SK-N-SH (cell line): ENCODE results near the gene RAB4B. TPM values are rescaled to one million over a fixed set of nuclear protein-coding genes. Genes with fewer than 3 reads are reported as not detected.
"Not testable (repeated sequence)": the region's sequence is repeated elsewhere in the genome, so short reads cannot be mapped to it uniquely, and the experiment has no call there.

Source experiments
- CTCF ChIA-PET: fragments of 300-600, 350-600 bp; formaldehyde crosslinking; extraction: SDS; loops from one replicate; lab custom pipeline; 2021; lab: Yijun Ruan, JAX
- POLR2A ChIA-PET: fragments of 350-600 bp; sonication (Branson Sonifier 250); formaldehyde crosslinking; extraction: SDS; loops from one replicate; lab custom pipeline; 2020; ENCODE audit warnings: antibody characterized with exemption, inconsistent platforms; lab: Yijun Ruan, JAX
- DNase-seq: peaks from one replicate; pipeline ENCODE4 v3.0.0; 2012
- H2AFZ ChIP-seq: fragments of 200-600 bp; sonication (generic); 2 replicates; pipeline ENCODE4 v1.8.1; 2016; ENCODE audit warnings: antibody characterized with exemption, mild to moderate bottlenecking, low read depth
- H3F3A ChIP-seq: fragments of 200-600 bp; sonication (generic); replicated peaks from 2 replicates; pipeline ENCODE3; 2016; ENCODE audit warnings: antibody characterized with exemption, mild to moderate bottlenecking; ENCODE audit not compliant: insufficient read depth
- H3K27ac ChIP-seq, 2 experiments: fragments of 200-500 bp in 1 of 2; fragments of 200-600 bp in 1 of 2; sonication (Bioruptor generic) in 1 of 2; sonication (generic), shearing (Covaris generic) in 1 of 2; 2 replicates each; pipeline versions ENCODE4 v1.5.1 to v1.6.1; 2014 to 2016; ENCODE audit warnings: low read depth in 2 of 2, inconsistent platforms in 1 of 2, low read length in 1 of 2, mild to moderate bottlenecking in 1 of 2, mixed read lengths in 1 of 2
- H3K27me3 ChIP-seq: fragments of 200-600 bp; sonication (generic), shearing (Covaris generic); 2 replicates; pipeline ENCODE4 v1.6.1; 2016; ENCODE audit warnings: mixed run types; ENCODE audit not compliant: insufficient read depth
- H3K36me3 ChIP-seq, 2 experiments: fragments of 200-500 bp in 1 of 2; fragments of 200-600 bp in 1 of 2; sonication (Bioruptor generic) in 1 of 2; sonication (generic) in 1 of 2; replicated peaks in 1 of 2; 2 replicates each; pipeline versions ENCODE3 to v1.5.1; 2014 to 2016; ENCODE audit warnings: low read length in 1 of 2, mild to moderate bottlenecking in 1 of 2; ENCODE audit not compliant: insufficient read depth in 2 of 2, control insufficient read depth in 1 of 2
- H3K4me1 ChIP-seq, 2 experiments: fragments of 200-500 bp in 1 of 2; fragments of 200-600 bp in 1 of 2; sonication (Bioruptor generic) in 1 of 2; sonication (generic), shearing (Covaris generic) in 1 of 2; 2 replicates each; pipeline versions ENCODE4 v1.5.1 to v1.6.1; 2014 to 2016; ENCODE audit warnings: low read depth in 1 of 2, low read length in 1 of 2, mixed run types in 1 of 2; ENCODE audit not compliant: insufficient read depth in 2 of 2, control insufficient read depth in 1 of 2
- H3K4me2 ChIP-seq: fragments of 200-600 bp; sonication (generic), shearing (Covaris generic); 2 replicates; pipeline ENCODE4 v1.6.1; 2017; ENCODE audit warnings: mixed run types
- H3K4me3 ChIP-seq, 2 experiments: fragments of 200-500 bp in 1 of 2; fragments of 200-600 bp in 1 of 2; sonication (Bioruptor generic) in 1 of 2; sonication (generic), shearing (Covaris generic) in 1 of 2; 2 replicates each; pipeline versions ENCODE4 v1.5.1 to v1.8.1; 2014 to 2016; ENCODE audit warnings: low read depth in 2 of 2, inconsistent platforms in 1 of 2, low read length in 1 of 2, mild to moderate bottlenecking in 1 of 2, mixed read lengths in 1 of 2, moderate library complexity in 1 of 2
- H3K79me2 ChIP-seq: fragments of 200-600 bp; sonication (generic); 2 replicates; pipeline ENCODE4 v1.8.1; 2017; ENCODE audit warnings: mild to moderate bottlenecking; ENCODE audit not compliant: insufficient read depth
- H3K9ac ChIP-seq: fragments of 200-600 bp; sonication (generic); 2 replicates; pipeline ENCODE4 v1.6.1; 2017; ENCODE audit warnings: mixed run types
- H3K9me2 ChIP-seq: fragments of 200-600 bp; sonication (generic); 2 replicates; pipeline ENCODE4 v1.6.1; 2017; ENCODE audit warnings: mixed run types
- H3K9me3 ChIP-seq: fragments of 200-600 bp; sonication (generic); 2 replicates; pipeline ENCODE4 v1.6.1; 2017; ENCODE audit warnings: mixed run types, mild to moderate bottlenecking, moderate library complexity
- H4K20me1 ChIP-seq: fragments of 200-600 bp; sonication (generic); 2 replicates; pipeline ENCODE4 v1.6.1; 2017; ENCODE audit warnings: mild to moderate bottlenecking, mixed run types; ENCODE audit not compliant: insufficient read depth
- CHD2 ChIP-seq: fragments of 150-350 bp; IDR thresholded peaks from 2 replicates; pipeline ENCODE4 v1.6.1; 2018; ENCODE audit warnings: low read length; ENCODE audit not compliant: partially characterized antibody
- ELF1 ChIP-seq: IDR thresholded peaks from 2 replicates; pipeline ENCODE4 v1.4.0; 2012
- EZH2phosphoT487 ChIP-seq: fragments of 200-600 bp; sonication (generic); IDR thresholded peaks from 2 replicates; pipeline ENCODE4 v1.6.1; 2017; ENCODE audit warnings: low read depth, mixed run types, mild to moderate bottlenecking, antibody characterized with exemption, moderate library complexity, borderline replicate concordance
- FOXJ3 ChIP-seq: sonication (generic); formaldehyde crosslinking; IDR thresholded peaks from 2 replicates; pipeline ENCODE4 v1.5.1; 2020; ENCODE audit warnings: mild to moderate bottlenecking, missing genetic modification reagents
- GABPA ChIP-seq: IDR thresholded peaks from 2 replicates; pipeline ENCODE4 v1.4.0; 2012; ENCODE audit warnings: low read depth, mild to moderate bottlenecking
- GATA2 ChIP-seq: sonication (generic); formaldehyde crosslinking; IDR thresholded peaks from 2 replicates; pipeline ENCODE4 v1.5.0; 2020; ENCODE audit warnings: mild to moderate bottlenecking, missing genetic modification reagents
- JUND ChIP-seq: IDR thresholded peaks from 2 replicates; pipeline ENCODE4 v1.4.0; 2012
- MXI1 ChIP-seq: IDR thresholded peaks from 2 replicates; pipeline ENCODE4 v1.6.1; 2012; ENCODE audit warnings: mild to moderate bottlenecking, low read depth, low read length, improper control_type of control experiment
- NFIC ChIP-seq: IDR thresholded peaks from 2 replicates; pipeline ENCODE4 v1.4.0; 2012; ENCODE audit warnings: borderline replicate concordance
- NRF1 ChIP-seq: IDR thresholded peaks from 2 replicates; pipeline ENCODE4 v1.6.1; 2012; ENCODE audit warnings: low read depth, mild to moderate bottlenecking, low read length
- PBX3 ChIP-seq: IDR thresholded peaks from 2 replicates; pipeline ENCODE4; 2012
- POLR2AphosphoS5 ChIP-seq: IDR thresholded peaks from 2 replicates; pipeline ENCODE4 v1.6.1; 2012; ENCODE audit warnings: low read depth, low read length
- SIN3A ChIP-seq: IDR thresholded peaks from 2 replicates; pipeline ENCODE4 v1.6.1; 2012; ENCODE audit warnings: low read depth, mild to moderate bottlenecking, low read length, moderate library complexity, borderline replicate concordance
- TAF1 ChIP-seq: IDR thresholded peaks from 2 replicates; pipeline ENCODE4 v1.6.1; 2012; ENCODE audit warnings: low read depth, mild to moderate bottlenecking, low read length, moderate library complexity, borderline replicate concordance
- TCF12 ChIP-seq: IDR thresholded peaks from 2 replicates; pipeline ENCODE4 v1.4.0; 2012
- USF2 ChIP-seq: fragments of 150-350 bp; IDR thresholded peaks from 2 replicates; pipeline ENCODE4 v1.6.1; 2017; ENCODE audit warnings: antibody characterized with exemption, low read length, low read depth, borderline replicate concordance
- WGBS: methylation state at CpG from one replicate; pipeline ENCODE4 v1.1.6; 2017; ENCODE audit warnings: low lambda C conversion rate; 5-methylcytosine and 5-hydroxymethylcytosine counted together
- polyA plus RNA-seq, 3 experiments: library from polyadenylated mRNA; depleted of rRNA; stranded (reverse); fragments of >200 nt; gene quantifications; 2 replicates each; pipeline ENCODE4 v1.2.3, GENCODE V29; 2012
- TF ChIP-seq, protein P1 (sequence below): IDR thresholded peaks from 2 replicates; pipeline ENCODE4 v1.4.0; 2012; ENCODE audit warnings: low read depth, borderline replicate concordance

RAB4B gene
- polyA plus RNA-seq, 1 of the 3 experiments (the other 2 are of a cell fraction) = 53.2 TPM

GRCh38 chr19:40832431-40832790 lies 54.4 kb downstream of the RAB4B start:
- H4K20me1 ChIP-seq, H3K9me2 ChIP-seq, H3F3A ChIP-seq, H2AFZ ChIP-seq, DNase-seq, POLR2A ChIA-PET, H3K9me3 ChIP-seq, H3K79me2 ChIP-seq, H3K4me3 ChIP-seq, H3K9ac ChIP-seq, H3K27ac ChIP-seq, H3K27me3 ChIP-seq, H3K4me1 ChIP-seq, H3K4me2 ChIP-seq: not testable (repeated sequence)
- WGBS = 63% methylated on average over 4 of the region's 4 CpGs
- H3K36me3 ChIP-seq = peaks cover 0 to 15% of the 10 kb centered on the region in 2 experiments
- CTCF ChIA-PET = interaction anchor here (2.0 kb wide), 1 partner anchor 13 kb away, joined by 4 read pairs; no protein-coding TSS in a partner anchor

DNA sequence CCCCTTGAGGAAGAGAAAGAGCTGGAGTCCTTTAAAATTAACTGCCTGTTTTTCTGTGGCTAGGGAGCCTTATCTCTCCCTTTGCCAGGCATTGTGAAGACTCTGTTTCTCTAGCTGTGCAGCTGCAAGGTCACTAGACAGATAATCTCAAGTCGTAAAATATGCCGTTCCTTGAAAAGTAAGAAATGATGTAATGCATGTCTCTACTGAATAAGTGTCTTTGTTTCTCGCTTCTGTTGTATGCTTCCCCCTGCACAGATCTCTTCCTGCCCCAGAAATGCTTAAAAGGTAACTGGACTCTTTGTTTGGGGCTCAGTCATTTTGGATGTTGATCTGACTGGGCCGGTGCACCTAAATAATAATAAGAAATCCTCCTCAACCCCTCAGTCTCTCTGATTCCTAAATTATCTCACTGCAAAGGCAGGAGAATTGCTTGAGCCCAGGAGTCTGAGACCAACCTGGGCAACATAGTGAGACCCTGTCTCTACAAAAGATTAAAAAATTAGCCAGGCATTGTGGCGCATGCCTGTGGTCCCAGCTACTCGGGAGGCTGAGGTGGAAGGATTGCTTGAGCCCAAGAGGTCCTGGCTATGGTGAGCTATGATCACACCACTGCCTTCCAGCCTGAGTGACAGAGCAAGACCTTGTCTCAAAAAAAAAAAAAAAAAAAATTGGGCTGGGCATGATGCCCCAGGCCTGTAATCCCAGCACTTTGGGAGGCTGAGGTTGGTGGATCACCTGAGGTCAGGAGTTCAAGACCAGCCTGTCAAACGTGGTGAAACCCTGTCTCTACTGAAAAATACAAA lies 55.9 kb downstream of the RAB4B start:
- H3K9me2 ChIP-seq, H3K9me3 ChIP-seq, H3K9ac ChIP-seq, DNase-seq, H3F3A ChIP-seq, H2AFZ ChIP-seq, H3K4me1 ChIP-seq, H3K27me3 ChIP-seq, H4K20me1 ChIP-seq, H3K27ac ChIP-seq, POLR2A ChIA-PET, H3K4me3 ChIP-seq, H3K4me2 ChIP-seq, H3K79me2 ChIP-seq: not testable (repeated sequence)
- 74% methylated on average over 7 of the region's 7 CpGs for WGBS
- peaks cover 0 to 12% of the 10 kb centered on the region in 2 experiments for H3K36me3 ChIP-seq
- CTCF ChIA-PET = interaction anchor here (2.0 kb wide), 1 partner anchor 15 kb away, joined by 4 read pairs; no protein-coding TSS in a partner anchor

DNA sequence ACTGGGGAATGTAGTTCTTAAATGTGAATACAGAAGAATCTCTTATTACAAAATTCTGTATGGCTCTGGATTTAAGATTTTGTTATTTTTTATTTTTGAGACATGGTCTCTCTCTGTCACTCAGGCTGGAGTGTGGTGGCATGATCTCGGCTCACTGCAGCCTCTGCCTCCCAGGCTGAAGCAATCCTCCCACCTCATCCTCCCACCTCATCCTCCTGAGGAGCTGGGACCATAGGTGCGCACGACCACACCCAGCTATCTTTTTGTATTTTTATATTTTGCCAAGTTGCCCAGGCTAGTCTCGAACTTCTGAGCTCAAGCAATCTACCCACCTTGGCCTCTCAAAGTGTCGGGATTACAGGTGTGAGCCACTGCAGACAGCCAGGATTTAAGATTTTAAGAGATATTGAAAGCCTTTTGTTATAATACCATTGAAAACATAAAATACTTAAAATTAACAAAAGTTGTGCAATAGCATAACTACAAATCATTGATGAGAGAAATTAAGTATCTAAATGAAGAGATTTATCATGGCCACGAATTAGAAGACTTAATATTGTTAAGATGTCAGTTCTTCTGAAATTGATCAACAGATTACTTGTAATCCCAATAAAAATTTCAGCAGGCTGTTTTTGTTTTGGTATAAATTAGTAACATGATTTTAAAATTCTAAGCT lies 58.8 kb downstream of the RAB4B start:
- H3K79me2 ChIP-seq = no peaks in the 10 kb centered on the region
- no peak overlapping the region for H3K9ac ChIP-seq
- WGBS = 76% methylated on average over 6 of the region's 6 CpGs
- H3K4me3 ChIP-seq = no peak overlapping the region
- no peaks in the 10 kb centered on the region for H3K9me3 ChIP-seq
- no peak overlapping the region for H2AFZ ChIP-seq
- no peak overlapping the region for H3K27ac ChIP-seq
- H3K27me3 ChIP-seq = no peaks in the 10 kb centered on the region
- no peaks in the 10 kb centered on the region for H4K20me1 ChIP-seq
- H3F3A ChIP-seq = no peaks in the 10 kb centered on the region
- CTCF ChIA-PET = interaction anchor here (1.1 kb wide), 1 partner anchor 174 kb away, joined by 3 read pairs; no protein-coding TSS in a partner anchor
- H3K36me3 ChIP-seq = no peaks in the 10 kb centered on the region
- H3K9me2 ChIP-seq = no peaks in the 10 kb centered on the region
- POLR2A ChIA-PET = no interaction called here
- H3K4me2 ChIP-seq = no peak overlapping the region
- H3K4me1 ChIP-seq = no peaks in the 10 kb centered on the region
- TF ChIP-seq TAF1 (no peak), GATA2 (no peak), MXI1 (no peak), POLR2AphosphoS5 (no peak), CHD2 (no peak), SIN3A (no peak), PBX3 (no peak), ELF1 (no peak), JUND (no peak), FOXJ3 (no peak), TCF12 (no peak), NRF1 (no peak), NFIC (no peak), EZH2phosphoT487 (no peak), USF2 (no peak), GABPA (no peak)
- TF ChIP-seq, protein P1, sequence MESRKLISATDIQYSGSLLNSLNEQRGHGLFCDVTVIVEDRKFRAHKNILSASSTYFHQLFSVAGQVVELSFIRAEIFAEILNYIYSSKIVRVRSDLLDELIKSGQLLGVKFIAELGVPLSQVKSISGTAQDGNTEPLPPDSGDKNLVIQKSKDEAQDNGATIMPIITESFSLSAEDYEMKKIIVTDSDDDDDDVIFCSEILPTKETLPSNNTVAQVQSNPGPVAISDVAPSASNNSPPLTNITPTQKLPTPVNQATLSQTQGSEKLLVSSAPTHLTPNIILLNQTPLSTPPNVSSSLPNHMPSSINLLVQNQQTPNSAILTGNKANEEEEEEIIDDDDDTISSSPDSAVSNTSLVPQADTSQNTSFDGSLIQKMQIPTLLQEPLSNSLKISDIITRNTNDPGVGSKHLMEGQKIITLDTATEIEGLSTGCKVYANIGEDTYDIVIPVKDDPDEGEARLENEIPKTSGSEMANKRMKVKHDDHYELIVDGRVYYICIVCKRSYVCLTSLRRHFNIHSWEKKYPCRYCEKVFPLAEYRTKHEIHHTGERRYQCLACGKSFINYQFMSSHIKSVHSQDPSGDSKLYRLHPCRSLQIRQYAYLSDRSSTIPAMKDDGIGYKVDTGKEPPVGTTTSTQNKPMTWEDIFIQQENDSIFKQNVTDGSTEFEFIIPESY = no peak
- TF ChIP-seq, all 33 proteins: peak for 0
- DNase-seq = no peak
